ENCODE results near the gene NCK2.
"Not testable (repeated sequence)": the region's sequence is repeated elsewhere in the genome, so short reads cannot be mapped to it uniquely, and the experiment has no call there.

The NCK2 gene

DNA sequence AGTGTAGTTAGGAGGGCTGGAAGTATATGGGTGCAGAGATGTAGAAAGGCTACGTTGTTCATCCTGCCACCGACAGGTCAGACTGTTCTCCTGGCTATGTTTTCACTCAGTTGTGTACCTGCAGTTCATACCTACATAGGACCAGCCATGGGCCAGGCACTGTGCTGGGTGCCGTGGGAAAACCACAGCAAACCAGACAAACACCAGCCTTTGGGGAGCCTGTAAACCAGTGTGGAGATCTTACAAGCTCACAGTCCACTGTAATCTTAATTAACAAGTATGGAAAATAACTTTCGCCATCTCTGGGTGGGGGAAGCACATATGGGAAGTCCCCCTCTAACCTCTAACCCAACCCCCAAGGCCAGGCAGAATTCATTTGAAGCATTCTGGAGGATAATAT is 12.7 kb downstream of the NCK2 start:
- no peak for DNase-seq

DNA sequence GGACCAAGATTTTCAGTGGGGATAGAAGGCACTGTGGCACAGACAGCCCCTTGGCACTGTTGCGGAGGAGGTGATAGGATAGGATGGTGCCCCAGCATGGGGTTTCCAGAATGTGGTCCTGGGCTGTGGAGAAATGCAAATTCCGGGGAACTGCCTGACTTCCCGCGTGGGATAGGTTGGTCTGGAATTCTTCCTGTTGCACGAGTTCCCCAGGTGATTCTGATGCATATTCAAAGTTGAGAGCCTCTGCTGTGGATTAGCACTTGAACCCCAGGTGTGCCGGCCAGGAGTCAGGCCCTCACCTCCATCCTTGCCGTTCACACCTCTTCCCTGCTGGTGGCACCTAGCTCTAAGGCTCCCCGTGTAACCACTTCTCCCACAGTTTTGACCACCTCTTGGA is 15.5 kb downstream of the NCK2 start:
- DNase-seq, result peak; percentile 44

DNA sequence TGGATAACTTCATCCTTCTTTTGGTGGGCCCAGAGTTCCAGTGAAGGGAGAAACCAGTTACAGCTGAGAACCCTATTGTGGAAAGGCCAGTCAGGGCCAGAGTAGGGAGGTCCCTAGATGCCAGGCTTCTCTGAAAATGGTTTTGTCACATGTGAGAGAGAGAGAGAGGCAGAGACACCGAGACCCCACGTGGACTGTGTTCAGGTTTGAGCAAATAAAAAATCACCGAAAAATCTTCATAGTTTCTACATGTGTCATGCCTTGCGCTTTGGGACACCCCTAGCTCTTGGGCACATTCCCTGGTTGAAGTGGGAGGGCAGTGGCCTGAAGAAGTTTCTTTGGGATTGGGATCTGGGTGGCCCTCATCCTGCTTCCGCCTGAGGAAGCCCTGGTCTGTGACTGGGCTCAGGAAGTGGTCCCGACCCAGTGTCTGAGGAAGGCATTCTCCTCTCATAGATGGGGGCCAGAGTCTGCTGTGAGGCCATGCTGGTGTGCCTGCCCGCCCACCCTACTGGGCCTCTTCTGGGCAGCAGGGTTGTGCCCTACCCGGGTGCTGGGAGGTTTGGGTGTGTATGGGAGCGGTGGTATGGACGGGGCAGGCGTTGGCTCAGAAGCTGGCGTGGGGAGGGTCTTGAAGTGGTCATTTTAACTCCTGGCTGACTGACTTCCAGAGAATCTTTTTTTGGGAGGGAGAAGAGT is 16.1 kb downstream of the NCK2 start:
- peak; percentile 51 for DNase-seq

DNA sequence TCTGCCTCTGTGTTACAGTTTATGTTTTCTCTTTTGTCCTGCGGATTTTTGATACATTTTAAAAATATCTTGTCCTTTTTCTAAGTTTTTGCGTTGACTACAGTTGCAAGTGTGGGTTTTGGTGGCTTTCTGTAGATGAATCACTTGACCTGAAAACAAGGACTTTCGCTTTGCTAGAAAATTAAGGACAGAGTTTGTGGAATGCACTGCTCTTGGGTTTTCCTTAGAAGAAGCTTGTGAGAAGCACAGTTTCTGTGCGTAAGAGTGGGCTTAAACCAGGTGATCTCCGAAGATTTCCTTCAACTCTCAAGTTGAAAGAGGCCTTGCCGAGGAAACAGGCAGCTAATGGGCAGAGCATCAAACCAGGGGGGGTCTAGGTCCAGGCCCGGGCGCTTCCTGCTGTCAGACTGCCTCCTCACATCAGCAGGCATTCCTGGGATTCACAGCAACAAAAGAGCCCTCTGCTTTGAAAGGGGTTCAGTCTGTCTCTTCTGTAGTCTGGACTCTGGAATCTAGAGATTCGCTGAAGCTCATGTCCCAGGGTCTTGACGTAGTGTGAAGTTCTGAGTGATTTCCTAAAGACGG is 17.3 kb downstream of the NCK2 start:
- DNase-seq, result peak; percentile 50

DNA sequence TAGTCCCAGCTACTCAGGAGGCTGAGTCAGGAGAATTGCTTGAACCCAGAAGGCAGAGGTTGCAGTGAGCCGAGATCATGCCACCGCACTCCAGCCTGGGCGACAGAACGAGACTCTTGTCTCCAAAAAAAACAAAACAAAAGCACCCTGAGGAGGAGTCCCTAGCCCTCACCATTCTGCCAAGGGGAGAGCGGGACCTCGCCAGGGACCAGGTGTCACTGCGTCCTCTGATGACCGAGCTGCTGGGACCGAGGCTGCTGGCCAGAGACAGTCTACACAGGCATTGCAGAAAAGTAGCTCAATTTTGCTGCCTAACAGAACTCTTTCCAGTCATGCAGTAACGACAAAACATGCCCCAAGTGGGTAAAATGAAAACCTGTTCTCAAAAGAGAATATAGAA is 18.4 kb downstream of the NCK2 start:
- DNase-seq, result peak; percentile 47

DNA sequence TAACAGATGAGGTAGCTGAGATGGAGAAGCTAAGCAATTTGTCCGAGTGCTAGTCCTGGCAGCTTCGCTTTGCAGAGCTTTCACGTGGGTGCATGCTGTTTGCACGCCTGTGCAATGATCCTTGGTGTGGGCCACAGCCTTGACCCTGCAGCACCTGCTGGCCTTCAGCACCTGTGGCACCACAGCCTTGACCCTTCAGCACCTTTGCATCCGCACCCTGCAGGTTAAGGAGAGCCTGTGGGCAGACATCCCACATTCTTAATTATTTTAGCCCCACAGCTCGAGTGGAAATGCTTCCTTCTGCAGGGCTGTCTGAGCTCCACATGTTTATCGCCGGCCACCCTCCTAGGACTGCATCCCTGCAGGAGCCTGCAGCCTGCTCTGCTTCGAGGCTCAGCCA is 19.3 kb downstream of the NCK2 start:
- DNase-seq, result peak; percentile 50

DNA sequence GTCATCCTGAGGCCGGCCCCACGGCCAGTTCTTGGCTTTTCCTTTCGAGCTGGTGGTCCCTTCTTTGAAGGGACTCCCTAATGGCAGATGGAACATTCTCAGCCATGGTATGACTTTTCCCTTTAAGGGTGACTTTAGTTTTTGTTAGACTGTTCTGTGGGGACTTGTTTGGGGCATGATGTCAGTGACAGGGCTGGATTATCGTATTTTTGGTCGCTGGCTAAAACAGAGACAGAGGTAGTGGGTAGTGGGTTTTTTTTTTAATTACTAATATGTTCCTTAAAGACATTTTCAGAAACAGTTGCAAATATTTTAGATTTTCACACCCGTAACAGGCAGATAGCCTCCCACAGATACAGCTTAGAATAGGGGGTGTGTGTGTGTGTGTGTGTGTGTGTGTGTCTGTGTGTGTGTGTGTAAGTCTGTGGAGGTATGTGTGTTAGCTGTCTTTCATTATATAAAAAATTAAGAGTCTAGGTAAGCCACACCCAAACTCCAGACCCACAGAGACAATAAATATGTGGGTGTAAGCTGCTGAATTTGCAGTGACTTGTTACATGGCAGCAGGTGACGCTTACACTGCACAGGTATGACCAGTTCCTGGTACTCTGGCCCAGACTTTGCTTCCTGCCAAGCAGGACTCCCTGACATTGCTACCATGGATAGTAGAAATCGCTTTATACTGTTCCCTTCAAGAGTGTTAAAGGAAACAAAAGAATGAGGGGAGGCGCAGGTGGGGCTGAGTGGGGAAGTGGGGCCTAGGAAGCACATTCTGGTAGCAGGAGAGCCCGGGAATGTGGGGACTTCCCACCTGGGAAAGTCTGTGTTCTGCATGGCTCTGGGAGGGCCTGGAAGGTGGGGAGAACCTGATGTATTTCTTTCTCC is 20.9 kb downstream of the NCK2 start:
- peak; percentile 49 for DNase-seq

DNA sequence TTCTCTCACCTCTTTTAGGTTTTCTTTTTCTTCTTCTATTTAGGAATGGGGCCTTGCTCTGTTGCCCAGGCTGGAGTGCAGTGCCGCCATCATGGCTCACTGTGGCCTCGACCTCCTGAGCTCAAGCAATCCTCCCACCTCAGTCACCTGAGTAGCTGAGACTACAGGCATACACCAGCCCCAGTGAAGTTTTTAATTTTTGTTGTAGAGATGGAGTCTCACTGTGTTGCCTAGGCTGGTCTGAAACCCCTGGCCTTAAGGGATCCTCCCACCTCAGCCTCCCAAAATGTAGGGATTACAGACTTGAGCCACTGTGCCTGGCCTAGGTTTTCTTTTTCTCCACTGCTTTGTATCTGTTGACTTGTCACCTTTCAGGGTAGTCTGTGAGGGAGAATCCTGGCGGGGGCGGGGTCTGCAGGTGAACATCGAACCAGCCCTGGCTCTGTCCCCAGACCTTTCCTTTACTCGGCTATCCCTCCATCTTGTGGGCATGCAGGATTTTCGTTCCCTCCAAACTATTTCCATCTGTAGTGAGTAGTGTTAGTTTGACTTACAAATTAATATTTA is 21.7 kb downstream of the NCK2 start:
- DNase-seq, result peak; percentile 40

DNA sequence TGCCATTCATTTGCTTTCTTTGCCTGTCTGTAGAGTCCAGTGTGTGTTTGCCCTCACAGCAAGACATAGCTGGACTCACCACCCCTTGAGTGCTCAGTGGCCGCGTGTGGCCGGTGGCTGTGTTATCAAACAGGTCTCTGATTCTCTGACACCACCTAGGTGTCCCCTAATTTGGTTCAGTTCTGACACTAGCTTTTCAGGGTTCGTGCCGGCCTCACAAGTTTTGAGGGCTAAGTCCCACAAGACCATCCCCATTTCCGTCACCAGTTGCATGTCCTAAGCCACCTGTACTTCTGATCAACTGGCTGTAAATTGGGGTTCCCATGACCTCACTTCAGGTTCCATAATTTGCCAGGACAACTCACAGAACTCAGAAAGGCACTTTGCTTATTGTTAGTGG is 23.5 kb downstream of the NCK2 start:
- DNase-seq, result peak; percentile 48

DNA sequence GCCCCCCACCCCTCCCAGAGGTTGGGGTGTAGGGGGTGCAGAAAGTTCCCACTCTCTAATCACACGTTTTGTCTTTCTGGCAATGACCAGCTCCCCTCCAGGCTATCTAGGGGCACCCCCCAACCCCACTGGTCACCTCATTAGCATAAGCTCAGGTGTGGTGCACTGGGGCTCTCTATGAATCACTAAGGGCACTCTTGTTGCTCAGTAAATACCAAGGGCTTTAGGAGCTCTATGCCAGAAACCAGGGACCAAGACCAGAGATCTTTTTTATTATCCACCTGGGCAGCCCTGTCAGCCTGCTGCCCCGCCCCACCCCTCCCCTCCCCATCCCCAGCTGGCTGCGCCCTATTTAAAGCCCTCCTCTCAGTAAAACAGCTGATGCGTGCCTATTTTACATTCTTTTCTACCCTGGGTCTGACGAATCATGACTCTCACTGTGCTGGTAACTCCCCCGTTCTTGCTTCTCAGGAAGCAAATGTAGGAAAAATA is 24.3 kb downstream of the NCK2 start:
- peak; percentile 51 for DNase-seq

DNA sequence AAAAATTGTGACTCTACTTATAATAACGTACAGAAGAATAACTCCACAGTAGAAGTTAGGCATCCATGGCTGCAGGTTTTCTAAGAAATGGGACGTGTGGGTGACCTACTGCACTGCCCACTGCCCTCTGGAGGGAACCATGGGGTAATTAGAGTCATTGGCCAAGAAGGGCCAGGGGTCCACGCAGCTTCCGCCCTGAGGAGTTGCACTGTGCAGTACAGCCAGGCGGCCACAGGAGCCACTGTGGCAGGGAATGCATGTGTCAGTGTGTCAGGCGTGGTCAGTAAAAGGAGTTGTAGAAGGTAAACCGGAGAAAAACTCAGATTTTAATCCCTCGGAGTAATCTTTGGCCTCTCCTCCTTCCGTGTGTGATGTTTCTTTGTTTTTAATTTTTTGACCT is 24.8 kb downstream of the NCK2 start:
- peak; percentile 64 for DNase-seq

DNA sequence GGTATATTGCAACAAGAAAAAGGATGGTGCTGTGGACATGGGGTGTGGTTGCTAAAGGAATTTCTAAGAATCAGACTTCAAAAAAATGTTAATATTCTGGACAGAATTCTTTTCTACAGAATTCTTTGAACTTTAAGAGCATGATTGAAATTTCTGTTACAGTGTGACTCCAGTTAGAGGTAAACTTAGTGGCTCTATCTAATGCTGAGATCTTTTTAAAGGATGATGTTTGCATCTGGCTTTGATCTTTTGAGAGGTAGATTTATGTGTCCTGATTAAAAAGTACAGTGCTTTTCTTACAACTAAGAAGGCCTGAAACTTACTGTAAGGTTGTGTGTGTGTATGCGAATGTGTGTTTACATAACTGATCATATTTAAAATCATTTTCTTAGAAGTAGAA is 25.4 kb downstream of the NCK2 start:
- no peak for DNase-seq

DNA sequence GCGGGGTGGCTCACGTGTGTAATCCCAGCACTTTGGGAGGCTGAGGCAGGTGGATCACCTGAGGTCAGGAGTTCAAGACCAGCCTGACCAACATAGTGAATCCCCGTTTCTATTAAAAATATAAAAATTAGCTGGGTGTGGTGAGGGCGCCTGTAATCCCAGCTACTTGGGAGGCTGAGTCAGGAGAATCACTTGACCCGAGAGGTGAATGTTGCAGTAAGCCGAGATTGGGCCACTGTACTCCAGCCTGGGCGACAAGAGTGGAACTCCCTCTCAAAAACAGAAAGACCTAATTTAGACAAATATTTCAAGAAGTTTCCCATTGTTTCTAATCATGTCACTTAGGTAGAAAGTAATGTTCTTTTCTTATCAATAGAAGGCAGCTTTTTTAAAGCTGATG is 26.6 kb downstream of the NCK2 start:
- not testable (repeated sequence) for DNase-seq

DNA sequence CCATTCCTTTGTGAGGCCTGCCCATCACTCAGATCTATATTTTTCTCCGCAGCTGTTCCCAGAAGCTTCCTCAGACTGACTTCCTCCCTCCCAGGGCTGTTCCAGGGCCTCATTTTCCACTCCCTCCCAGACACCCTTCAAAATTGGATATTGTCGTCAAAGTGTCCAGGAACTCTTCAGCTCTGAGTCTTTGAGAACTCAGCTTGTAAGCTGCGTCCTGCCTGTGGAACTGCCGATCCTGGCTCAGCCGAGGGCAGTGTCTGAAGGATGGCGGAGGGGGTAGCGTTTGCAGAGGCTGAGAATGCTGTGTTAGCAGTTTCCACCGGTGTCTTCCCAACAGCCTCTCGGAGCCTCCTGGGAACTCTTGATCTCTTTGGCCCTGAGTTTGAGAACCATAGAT is 27.1 kb downstream of the NCK2 start:
- no peak for DNase-seq

DNA sequence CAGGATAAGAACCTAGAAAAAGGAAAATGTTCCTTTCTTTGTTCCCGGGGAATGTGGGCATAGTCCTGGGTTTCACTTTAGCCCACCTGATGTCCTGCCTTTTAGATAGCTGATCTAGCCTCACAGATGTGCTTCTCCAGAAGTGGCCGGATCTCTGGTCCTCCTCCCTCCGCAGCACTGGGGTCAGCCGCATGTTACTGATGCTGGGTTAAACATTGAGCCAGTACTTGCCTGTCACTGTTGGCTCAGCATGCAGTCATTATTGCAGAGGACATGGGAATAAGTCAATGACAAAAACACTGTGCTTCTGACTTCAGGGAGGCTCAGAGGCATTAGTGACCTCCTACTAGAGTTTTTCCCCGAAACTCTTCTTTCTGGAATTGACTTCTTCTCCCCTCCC is 27.6 kb downstream of the NCK2 start:
- peak; percentile 43 for DNase-seq

DNA sequence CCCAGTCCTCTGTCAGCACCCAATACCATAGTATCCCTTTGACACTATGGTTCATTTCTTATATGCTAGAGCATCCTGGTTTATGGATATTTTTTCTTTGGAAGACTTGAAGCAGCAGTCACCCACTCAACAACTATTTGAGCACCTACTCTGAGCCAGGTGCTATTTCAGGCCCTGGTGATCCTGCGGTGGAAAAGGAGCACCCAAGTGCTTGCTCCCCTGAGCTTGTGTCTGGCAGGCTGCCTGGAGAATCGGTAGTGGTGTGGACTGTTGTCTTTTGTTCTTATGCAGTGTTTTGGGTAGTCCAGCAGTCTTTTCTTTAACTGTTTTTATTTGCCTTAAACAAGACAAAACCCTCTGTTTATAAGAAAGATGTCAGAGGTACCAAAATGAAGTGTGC is 28.9 kb downstream of the NCK2 start:
- peak; percentile 44 for DNase-seq

DNA sequence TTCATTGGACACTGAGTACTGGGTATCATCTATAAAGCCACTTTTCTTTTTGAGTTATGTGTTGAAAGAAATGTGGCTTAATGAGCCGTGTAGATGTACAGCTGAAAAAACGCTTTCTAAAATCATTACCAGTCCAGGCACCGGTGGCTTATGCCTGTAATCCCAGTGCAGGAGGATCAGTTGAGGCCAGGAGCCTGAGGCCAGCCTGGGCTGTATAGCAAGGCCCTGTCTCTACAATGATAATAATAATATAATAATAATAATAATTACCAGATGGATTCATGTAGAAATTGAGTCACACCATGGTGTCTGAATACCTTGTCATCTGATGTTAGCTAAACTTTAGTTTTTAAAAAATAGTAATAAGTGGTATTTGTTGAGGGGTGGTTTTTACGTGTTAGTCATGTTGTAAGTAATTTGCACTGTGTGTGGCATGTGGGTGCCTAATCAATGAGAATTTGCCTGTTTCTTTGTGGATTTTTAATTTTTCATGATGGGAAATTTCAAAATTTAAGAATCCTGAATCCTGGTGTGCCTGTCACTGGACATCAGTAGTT is 30.1 kb downstream of the NCK2 start:
- DNase-seq, result no peak

DNA sequence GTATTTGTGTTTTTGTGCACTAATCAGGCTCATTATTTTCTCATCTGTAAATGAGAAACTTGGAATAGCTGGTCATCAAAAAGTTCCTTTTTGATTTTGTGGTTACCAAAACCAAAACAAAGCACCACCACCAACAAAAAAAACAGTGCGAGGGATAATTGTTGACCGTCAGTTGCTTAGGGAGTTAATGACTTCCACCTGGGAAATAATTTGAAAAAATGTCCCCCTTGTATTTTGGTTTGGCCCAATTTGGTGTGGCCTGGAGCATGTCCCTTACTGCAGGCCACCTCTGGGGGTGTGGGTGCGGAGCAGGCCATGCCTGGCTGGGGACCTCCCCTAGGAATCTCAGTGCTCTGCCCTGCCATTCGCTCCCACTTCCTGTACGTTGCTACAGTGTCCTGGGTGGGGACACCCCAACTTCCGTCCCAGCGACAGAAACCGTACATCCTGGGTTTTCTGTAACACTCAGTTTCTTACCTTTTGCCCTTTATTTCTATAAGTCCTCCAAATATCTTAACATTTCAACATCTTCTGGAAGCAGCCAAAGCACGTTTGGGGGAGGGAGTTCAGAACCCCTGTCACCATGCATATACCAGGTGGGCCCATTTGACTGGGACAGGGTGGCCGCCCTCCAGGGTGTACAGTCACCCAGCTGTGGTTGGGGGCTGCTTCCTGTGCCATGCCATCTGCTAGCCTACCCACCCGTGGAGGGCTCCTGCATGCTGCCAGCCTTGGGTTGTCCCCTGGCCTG is 31.3 kb downstream of the NCK2 start:
- DNase-seq, result no peak

DNA sequence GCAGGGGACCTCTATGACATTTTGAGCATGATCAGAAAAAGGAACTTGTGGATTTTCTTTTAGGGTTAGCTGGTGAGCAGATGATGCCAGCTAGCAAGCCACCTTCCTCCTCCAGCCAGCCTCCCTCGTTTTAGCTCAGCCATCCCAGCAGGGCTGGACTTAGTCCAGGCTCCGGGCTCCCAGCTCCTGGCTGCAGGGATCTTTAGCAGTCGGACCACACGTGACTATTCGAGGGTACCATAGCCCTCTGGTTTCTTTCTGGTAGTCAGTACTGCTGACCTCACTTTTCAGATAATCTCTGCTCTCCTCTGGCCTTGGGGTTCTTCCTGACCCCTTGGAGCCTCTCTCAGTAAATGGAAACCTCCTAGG is 31.8 kb downstream of the NCK2 start:
- no peak for DNase-seq

DNA sequence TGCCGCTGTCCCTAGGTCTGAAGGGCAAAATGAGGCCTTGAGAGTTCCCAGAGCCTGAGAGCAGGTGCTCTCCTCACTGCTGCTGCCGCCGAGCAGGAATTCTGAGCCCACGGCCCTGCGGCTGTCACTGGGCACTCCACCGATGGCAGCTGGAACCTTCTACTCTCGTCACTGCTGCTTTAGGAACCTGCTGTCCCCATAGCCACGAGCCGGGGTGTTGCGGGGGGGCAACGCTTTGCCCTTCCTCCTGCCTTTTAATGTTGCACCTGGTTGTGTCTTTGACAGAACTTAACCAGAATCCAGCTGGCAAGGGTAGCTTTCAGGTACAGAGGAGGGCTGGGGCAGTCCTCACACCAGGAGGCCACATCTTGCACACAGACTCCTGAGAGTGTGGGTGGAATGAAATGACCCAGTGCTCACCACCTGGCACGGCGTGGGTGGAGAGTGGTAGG is 32.3 kb downstream of the NCK2 start:
- no peak for DNase-seq

DNA sequence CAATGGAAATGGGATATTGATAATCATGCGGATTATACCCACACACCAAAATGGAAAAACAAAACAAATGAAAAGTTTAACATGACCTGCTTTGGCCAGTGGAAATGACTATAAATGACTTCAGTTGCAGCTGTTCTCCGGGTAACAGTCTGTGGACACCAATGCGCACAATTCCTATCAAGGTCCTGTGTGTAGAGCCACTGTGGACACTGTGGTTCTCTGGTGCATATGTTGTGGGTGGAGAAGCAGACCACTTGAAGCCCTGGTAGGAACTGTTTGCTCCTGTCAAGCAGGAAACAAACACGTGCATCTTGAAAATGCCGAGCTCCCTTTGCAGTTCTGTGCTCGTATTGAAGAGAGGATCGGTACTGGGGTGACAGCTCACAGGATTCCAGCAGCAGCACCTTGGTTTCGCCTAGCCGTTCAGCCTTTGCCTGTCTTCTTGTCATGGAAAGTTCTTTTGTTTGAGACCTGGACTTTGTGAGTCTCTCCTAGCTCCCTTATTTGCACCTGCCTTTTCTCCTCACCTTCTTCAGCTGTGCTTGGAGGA is 32.9 kb downstream of the NCK2 start:
- no peak for DNase-seq

DNA sequence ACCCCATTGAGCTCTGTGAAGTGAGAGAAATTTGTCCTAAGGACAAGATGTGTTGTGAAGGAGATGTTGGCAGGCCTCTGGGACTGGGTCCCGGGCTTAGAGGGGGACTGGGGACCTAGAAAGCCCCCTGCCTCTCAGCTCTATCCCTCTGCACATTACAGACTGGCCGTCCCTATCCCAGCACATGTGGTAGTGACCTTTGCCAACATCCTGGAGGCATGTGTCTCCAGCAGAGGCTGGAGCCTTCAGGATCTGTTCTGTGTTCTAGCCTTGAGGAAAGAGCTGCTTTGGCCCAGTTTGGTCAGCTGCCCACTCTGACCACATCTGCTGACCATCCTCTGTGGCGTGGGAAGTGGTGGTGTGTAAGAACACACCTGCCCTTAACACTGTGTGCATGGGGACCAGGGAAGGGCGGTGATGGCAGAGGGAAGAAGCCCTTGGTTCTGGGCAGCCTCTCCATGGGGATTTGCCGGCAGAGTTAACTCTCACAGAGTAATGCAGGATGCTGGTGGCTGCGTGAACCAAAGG is 33.4 kb downstream of the NCK2 start:
- DNase-seq, result no peak
